PC-9 (cell line): Measurements from ENCODE around the gene DNAJC13.

Experiments
- CTCF ChIP-seq: fragments of 200-600 bp; sonication (generic); conservative IDR thresholded peaks from 2 replicates; pipeline ENCODE4 v1.6.1; 2017; ENCODE audit warnings: mixed run types, antibody characterized with exemption, mild to moderate bottlenecking, moderate library complexity
- EZH2 ChIP-seq: fragments of 200-600 bp; sonication (generic); IDR thresholded peaks from 2 replicates; pipeline ENCODE4 v1.8.0; 2017; ENCODE audit warnings: antibody characterized with exemption, low read depth

DNA sequence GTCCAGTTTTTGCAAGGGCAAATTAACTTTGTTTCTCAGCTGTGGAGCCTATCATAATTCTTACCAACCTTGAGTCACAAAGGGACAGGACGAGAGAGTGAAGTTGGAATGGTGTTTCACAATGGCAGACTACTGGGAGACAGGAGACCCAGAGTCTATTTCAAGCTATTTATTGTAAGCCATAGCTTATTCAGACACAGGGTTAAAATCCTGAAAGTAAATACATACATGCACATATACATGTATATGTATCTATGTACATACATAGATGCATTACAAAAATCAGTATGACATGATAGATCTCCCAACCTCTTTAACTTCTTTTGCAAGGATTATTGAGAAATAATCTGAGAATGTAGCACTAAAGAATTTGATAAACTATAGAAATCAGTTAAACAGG is 86.3 kb downstream of the DNAJC13 start:
- TF ChIP-seq CTCF (no peak), EZH2 (no peak)
